ENCODE measurements around the gene PDCD1.

DNA sequence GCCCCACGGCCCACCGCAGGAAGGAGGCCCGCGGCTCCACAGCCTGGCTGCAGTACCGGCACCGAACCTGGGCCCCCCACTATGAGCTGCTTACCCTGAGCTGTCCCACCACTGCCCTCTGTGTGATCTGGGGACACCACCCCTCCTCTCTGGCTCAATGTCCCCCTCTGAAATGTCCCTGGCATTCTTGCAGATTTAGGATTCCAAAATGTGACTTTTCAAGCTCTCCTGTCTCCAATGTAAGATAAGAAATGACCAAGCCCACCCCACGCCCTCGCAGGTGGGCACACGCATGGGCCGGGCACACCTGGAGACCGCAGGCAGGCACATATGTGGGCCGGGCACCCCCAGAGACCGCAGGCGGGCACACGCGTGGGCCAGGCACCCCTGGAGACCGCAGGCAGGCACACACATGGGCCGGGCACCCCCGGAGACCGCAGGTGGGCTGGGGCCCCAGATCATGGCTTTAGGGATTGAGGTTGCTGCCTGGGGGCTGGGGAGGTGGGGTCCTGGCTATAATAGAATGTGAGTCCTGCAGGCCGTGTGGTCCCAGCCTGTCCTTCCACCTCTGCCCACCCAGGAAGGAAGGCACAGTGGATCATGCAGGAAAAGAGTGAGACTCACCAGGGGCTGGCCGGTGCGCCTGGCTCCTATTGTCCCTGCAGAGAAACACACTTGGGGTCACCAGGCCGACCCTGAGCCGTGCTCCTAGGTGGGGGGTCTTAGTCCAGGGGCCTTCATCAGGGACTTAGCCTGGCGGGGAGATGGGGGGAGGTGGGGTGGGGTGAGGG lies 7.2 kb downstream of the PDCD1 start:
- TF ChIP-seq TAF1 (IDR thresholded peaks at IDR 0.05; ENCODE audit: borderline replicate concordance, insufficient read depth, low read length) (no peak), POLR2AphosphoS5 (IDR thresholded peaks at IDR 0.05; ENCODE audit: low read depth, low read length) (no peak), SIN3A (IDR thresholded peaks at IDR 0.05; ENCODE audit: borderline replicate concordance, insufficient read depth, low read length) (no peak)

Measured in PFSK-1 (cell line).